GM21381 (cell line): Measurements from ENCODE around the gene ZMIZ2.

Source experiments
- ATAC-seq: cut with Tn5 transposase; IDR thresholded peaks from one replicate; pipeline ENCODE4 v1.9.1; 2021; ENCODE audit warnings: mild to moderate bottlenecking, moderate library complexity; ENCODE audit not compliant: unreplicated experiment

The ZMIZ2 gene

GRCh38 chr7:44755698-44756627, 7.3 kb downstream of the ZMIZ2 start:
- no peak for ATAC-seq

- ATAC-seq, result no peak
Observed at GRCh38 chr7:44756904-44757303, 8.3 kb downstream of the ZMIZ2 start.

GRCh38 chr7:44757311-44757710, 8.7 kb downstream of the ZMIZ2 start:
- ATAC-seq, result no peak

- ATAC-seq, result no peak
Observed at GRCh38 chr7:44757739-44758138, 9.1 kb downstream of the ZMIZ2 start.

- no peak for ATAC-seq
Observed at GRCh38 chr7:44759246-44759645, 10.6 kb downstream of the ZMIZ2 start.

- no peak for ATAC-seq
Observed at GRCh38 chr7:44760034-44760580, 11.5 kb downstream of the ZMIZ2 start.

GRCh38 chr7:44761207-44762161, 12.8 kb downstream of the ZMIZ2 start:
- no peak for ATAC-seq

- no peak for ATAC-seq
Observed at GRCh38 chr7:44762300-44762699, 13.7 kb downstream of the ZMIZ2 start.

- ATAC-seq, result no peak
Observed at GRCh38 chr7:44762726-44763522, 14.3 kb downstream of the ZMIZ2 start.

- no peak for ATAC-seq
Observed at GRCh38 chr7:44764081-44764480, 15.4 kb downstream of the ZMIZ2 start.

- ATAC-seq, result no peak
Observed at GRCh38 chr7:44764665-44765578, 16.3 kb downstream of the ZMIZ2 start.

GRCh38 chr7:44765579-44766415, 17.1 kb downstream of the ZMIZ2 start:
- ATAC-seq, result no peak

- no peak for ATAC-seq
Observed at GRCh38 chr7:44766416-44766801, 17.8 kb downstream of the ZMIZ2 start.

GRCh38 chr7:44767134-44767911, 18.7 kb downstream of the ZMIZ2 start:
- no peak for ATAC-seq

- ATAC-seq, result no peak
Observed at GRCh38 chr7:44767912-44768627, 19.4 kb downstream of the ZMIZ2 start.

GRCh38 chr7:44768628-44769371, 20.2 kb downstream of the ZMIZ2 start:
- ATAC-seq, result no peak
